GM21526 (cell line): Measurements from ENCODE around the gene DCAF12.
"Not testable (repeated sequence)": the region's sequence is repeated elsewhere in the genome, so short reads cannot be mapped to it uniquely, and the experiment has no call there.

Experiments used
- ATAC-seq: cut with Tn5 transposase; IDR thresholded peaks from one replicate; pipeline ENCODE4 v1.9.1; 2021; ENCODE audit warnings: moderate library complexity; ENCODE audit not compliant: unreplicated experiment, low FRiP score

DCAF12 gene

DNA sequence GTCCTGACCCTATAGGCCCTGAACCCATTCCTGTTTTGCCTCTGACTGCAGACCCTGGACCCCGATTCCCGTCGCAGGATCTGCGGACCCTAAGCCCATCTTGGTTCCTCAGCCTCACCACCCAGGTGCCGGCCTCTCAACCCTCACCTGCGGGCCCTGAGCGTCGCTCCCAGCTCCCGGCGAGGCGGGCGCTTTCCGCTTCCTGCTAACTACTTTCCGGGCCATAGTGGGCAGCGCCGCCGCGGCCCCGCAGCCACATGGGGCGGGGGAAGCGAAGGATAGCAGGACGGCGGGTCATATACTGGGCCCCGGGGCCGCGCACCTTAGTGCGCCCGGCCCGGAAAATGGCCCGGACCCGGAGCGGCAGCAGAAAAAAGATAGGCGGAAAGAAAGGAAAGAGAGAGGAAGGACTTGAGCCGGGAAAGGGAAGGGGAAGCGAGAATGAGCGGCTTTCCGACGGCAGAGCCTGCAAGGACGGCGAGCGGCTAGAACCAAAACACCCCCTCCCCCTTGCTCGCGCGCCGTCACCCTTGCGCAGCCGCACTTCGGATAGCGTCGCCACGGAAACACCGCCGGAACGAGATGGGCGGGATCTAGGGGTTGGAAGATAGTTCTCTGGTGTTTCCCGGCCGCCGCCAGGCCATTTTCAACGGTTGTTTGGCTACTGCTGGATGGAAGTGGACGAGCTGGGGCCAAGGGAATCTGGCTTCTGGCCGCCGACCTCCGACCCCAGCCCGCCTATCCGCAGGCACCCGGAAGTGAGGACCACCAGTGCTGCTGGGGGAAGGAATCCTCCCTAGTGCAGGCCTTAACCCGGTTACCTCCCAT lies at the start of gene DCAF12:
TSS of gene DCAF12 (minus strand) at position 492 of the 828 bp plus-strand sequence. CDS start at position 225, 267 bp downstream.
- ATAC-seq: peak; percentile 69

DNA sequence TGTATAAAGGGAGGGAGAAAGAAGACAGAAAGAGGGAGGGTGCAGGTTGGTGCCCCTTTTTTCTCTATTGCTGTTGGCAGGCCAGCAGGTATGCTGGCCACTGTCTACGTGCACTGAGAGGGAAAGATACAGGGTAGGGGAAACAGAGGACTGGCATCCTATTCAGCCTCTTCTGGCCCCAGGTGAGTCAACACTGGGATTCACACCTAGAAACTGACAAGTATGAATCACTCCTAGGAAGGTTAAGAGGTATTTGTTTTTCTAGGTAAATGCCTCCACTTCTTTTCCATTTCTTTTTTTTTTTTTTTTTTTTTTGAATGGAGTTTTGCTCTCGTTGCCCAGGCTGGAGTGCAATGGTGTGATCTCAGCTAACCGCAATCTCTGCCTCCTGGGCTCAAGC lies 49.6 kb upstream of the DCAF12 start:
- ATAC-seq: no peak

DNA sequence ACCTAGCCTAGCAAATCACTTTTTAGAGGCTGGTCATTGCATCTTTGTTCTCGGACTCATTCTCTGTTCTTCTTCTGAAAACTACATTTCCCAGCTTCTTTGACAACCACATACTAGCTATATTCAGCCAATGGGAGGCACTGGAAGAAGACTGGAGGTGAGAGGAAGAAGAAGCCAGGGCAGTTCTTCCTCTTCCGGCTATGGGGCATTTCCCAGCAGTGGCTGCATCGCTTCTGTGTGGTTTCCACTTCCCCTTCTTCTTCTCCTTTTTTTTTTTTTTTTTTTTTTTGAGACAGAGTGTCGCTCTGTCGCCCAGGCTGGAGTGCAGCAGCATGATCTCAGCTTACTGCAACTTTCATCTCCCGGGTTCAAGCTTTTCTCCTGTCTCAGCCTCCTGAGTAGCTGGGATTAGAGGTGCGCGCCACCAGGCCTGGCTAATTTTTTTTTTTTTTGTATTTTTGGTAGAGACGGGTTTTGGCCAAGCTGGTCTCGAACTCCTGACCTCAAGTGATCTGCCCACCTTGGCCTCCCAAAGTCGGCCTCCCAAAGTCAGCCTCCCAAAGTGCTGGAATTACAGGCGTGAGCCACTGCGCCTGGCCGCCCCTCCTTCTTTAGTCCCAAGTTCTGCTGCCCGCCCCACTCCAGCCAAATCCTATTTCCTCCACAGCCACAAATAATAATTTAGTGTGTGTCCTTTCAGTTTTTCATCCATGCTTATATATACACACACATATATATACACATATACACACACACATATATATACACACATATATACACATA lies 45.4 kb upstream of the DCAF12 start:
- ATAC-seq: no peak

DNA sequence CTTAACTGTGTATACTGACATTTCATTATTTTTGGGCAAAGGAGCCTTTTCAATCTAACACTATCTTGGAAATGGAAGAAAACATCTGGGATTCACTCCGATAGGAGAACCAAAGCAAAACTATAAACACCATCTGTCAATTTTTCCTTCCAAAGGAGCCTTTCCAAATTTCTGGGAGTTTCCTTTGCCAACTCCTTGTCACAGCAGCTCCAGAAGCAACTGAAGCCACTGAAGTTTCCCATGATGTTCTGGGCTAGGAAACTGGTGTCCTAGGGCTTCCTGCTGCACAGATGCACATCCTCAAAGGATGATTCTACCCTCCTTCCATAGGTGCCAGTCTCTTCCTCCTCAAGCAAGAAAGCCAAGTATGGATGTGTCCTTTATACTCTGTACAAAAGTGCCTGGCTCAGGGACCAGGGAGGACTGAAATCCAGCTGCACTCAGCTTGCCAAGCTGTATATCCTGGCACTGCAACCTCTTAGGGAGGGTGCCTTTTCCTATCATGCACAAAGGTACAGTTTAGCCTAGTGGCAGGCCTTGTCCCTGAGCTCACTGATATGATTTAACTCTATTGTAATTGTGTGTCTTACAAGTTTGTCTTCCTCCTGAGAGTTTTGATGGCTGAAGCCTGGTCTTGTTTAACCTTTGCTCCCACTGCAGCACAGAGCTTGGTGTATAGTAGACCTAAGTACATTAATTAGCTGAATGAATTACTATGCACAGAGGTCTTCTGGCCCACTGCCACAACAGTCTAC lies 43.9 kb upstream of the DCAF12 start:
- no peak for ATAC-seq

DNA sequence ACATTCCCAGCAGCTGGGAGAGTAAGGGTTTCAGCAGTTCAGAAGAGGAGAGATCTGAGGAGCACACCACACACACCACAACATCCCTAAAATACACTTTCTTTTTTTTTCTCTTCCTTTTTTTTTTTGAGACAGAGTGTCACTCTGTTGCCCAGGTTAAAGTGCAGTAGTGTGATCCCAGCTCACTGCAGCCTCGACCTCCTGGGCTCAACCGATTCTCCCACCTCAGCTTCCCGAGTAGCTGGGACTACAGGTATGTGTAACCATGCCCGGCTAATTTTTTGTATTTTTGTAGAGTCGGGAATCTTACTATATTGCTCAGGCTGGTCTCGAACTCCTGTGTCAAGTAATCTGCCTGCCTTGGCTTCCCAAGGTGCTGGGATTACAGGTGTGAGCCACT lies 42.6 kb upstream of the DCAF12 start:
- no peak for ATAC-seq

DNA sequence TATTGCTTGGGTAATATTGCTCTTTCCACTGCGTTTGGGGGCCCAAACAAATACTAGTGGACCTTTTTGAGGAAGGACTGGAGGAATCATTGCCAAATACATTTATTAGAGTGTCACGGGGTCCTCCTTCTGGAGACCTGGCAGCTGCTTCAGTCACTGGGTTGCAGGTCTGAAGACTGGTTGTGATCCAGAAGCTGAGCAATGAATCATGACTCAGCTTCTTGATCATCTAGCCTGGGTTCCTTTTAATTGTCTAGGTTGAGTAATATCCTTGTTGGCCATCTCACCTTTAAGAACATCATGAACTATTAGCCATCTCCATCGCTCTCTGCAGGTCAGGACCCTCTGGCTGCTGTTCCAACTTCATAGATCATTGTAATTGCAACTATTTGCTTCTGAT lies 36.9 kb upstream of the DCAF12 start:
- no peak for ATAC-seq

DNA sequence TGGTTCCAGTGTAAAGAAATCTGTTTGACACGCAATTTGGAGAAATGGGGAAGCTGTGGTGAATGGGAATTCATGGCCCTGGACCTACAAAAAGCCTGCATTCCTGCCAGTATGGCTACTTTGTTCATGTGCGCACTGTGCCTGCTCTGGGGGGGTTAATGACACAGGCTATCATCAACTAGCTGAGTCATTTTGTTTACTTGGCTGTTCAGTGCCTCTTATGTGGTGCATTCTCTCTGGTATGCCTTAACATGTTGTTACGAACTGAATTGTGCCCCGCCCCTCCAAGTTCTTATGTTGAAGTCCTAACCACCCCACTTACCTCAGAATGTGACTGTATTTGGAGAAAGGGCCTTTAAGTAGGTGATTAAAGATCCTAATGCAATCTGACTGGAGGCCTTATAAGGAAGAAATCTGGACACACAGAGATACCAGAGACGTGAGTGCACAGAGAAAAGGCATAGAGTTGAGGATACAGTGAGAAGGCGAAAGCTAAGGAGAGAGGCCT lies 31.9 kb upstream of the DCAF12 start:
- ATAC-seq: no peak

DNA sequence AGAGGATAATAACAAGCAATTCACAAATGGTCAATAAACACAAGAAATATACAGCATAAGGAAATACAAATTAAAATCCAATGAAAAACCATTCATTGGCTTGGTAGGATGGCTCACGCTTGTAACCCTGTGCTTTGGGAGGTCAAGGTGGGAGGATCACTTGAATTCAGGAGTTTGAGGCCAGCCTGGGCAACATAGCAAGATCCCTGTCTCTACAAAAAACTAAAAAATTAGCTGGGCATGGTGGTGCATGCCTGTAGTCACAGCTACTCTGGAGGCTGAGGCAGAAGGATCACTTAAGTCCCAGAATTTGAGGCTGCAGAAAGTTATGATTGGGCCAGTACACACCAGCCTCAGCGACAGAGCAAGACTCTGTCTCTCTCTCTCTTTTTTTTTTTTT lies 31.4 kb upstream of the DCAF12 start:
- ATAC-seq: no peak

DNA sequence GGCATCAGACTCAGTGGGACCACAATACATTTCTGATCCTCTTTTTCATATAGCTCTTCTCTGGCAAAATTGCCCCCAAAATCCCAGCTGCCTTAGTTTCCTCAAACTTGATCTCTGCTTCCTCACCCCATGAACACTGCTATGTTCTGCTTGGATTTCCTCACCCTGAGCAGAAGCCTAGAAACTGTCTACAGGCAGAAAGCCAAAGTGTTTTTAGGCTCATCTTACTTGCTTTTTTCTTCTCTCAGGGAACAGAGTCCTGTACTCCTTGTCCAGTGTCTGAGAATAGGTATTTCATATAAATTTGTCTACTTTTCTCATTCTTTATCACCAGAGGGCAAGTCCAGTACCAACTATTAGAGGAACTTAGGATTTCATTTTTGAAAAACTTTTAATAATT lies 30.8 kb upstream of the DCAF12 start:
- ATAC-seq: no peak

DNA sequence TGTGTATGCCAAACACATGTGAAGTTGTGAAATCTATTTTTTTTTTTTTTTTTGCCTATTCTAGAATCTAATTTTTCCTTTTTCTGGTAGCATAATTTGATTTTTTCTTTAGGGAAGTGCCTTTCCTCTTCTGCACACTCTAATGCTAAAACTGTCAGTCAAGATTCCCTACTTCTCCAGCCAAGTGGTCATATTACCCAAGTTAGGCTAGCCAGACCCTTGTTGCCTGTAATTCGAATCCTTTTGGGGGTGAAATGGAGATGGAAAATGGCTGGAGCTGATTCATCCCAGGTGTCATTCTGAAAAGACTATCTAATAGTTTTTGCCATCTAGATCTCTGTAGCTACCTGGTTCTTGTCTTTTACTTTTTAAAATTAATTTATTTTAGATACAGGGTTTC lies 27.6 kb upstream of the DCAF12 start:
- no peak for ATAC-seq

DNA sequence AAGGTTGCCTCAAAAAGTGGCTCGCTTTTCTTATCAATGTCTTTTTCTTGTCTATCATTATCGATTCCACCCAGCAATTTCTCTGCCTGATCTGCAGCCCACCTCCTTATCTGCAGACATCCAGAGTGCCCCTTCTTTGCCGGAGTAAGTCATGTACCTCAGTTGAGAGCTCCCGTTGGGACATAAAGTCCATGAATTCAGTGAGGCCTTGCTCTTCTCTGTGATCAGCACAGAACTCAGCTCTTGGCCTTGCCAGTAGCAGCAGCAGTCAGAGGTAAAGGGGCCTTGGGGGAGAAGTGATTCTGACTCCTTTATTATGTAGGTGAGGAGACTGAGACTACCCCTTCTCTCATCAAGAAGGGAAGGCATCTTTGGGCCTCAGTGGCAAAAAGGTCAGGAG lies 24.9 kb upstream of the DCAF12 start:
- ATAC-seq: no peak

DNA sequence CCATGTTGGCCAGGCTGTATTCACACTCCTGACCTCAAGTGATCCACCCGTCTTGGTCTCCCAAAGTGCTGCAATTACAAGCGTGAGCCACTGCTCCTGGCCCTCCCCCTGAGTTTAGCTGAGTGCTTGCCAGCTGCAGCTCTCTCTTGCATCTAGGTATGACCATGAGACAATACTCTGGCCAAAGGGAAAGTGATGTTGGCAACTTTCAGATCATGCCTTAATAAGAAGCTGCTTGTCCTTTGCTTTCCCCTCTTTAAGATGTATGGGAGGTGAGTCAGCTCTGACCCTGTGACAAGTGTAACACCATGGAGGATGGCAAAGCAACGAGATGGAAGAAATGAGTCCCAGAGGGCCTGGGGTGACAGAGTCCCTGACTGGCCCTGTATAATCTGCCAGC lies 18.7 kb upstream of the DCAF12 start:
- no peak for ATAC-seq

DNA sequence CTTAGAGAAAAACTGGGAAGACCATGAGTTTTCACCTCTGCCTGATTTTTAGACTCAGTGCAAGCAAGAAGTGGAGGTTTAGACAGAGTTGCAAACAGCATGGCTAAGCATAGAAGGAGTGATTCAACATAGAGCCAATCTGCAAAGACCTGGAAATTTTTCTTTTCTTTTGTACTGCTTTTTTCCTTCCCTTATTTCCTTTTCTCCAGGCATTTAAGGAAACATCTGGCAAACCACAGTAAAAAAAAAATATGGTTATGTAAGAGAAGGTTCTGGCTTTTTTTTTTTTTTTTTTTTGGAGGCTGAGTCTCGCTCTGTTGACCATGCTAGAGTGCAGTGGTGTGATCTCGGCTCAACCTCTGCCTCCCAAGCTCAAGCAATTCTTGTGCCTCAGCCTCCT lies 16.6 kb upstream of the DCAF12 start:
- no peak for ATAC-seq

DNA sequence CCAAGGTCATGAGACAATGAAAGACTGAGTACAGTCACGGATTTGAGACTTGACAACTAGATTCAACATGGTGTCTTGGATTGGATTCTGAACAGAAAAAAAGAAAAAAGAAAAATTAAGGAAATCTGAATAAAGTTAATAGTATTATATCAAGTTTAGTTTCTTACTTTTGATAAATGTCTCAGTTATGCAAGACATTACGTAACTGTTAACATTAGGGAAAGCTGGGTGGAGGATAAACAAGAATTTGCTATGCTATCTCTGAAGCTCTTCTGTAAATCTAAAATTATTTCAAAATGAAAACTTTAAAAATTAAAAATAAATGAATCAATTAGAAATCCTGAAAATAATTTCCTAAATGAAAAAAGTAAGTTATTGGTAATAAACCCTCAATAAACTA lies 14.4 kb upstream of the DCAF12 start:
- ATAC-seq: no peak

DNA sequence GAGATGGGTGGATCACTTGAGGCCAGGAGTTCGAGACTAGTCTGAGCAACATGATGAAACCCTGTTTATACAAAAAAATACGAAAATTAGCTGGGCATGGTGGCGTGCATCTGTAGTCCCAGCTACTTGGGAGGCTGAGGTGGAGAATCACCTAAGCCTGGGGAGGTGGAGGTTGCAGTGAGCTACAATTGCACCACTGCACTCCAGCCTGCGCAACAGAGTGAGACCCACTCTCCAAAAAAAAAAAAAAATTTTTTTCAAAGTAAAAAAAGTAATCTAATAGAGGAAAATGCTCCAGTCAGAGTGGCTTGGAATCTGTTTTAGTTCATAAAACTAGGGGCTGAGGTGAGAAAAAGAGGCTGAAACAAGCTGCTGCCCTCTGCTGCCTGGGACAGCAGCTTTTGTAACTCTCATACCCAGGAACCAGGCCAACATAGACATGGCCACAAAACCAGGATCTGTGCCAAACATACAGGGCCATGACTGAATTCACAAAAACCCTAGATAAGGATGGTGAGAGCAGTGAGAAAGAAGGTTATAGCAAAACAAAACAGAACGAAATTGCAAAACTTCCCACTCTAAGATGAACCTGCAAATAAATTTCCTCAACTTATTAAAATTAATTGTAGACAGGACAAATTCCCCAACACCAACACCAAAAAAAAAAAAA lies 13.1 kb upstream of the DCAF12 start:
- no peak for ATAC-seq

DNA sequence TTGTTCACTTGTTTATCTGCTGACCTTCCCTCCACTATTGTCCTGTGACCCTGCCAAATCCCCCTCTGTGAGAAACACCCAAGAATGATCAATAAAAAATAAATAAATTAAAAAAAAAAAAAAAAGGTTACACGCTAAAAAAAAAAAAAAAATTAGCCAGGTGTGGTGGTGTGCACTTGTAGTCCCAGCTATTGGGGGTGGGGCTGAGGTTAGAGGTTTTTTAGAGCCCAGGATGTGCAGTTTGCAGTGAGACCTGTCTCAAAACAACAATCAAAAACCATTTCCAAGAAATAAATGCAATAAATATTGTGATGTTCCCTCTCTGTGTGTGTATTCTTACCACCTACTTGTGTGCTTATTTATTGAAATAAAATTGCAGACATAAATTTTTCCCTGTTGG lies 12.1 kb upstream of the DCAF12 start:
- not testable (repeated sequence) for ATAC-seq

DNA sequence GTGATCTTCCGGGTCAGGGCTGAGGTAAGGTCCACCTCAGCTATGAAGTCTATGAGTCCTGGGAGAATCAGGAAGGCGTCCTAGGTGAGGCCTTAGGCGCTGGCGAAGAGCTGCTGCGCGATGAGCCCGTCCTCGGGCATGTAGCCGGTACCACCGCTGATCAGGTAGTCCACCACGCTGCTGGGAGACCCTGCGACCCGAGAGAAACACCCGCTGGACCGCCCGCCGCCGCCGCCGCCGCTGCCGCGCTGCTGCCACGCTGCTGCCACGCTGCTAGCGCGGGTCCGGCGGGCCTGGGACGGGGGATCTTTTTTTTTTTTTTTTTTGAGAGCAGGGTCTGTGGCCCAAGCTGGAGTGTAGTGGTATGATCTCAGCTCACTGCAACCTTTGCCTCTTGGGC lies 8.0 kb upstream of the DCAF12 start:
- no peak for ATAC-seq

DNA sequence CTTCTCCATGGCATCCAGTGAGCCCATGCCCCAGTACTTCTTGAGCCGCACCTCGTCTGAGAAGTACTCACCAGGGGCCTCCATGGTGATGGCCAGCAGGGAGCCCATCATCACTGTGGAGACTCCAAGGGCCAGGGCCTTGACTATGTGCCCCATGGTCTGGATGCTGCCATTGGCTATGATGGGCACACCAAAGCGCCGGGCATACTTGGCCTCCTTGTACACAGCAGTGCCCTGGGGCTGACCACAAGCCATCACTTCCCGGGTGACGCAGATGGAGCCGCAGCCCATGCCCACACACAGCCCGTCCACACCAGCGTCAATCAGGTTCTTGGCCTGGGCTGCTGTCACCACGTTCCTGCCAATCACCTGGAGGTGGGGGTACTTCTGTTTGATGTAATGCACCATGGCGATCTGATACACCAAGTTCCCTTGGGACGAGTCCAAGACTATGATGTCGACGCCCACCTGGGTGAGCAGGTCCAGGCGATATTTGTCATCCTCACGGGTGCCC lies 7.0 kb upstream of the DCAF12 start:
- no peak for ATAC-seq

DNA sequence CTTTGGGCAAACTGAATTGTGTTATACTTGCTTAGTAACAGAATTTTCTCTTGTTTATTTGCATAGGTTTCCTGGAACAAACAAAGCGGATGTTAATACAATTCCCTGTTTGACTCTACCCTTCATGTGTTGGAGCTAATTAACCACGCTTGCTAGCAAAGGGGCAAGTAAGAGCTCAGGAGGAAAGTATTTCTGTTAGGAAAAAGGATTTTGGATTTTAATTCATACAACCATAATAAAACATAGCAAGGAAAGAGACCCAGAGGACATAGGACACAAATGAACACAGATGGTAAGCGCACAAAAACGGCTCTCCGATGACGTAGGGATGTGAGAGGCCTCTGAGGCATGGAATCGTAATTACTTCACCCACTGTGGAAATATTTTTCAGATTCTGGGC lies 5.1 kb upstream of the DCAF12 start:
- no peak for ATAC-seq
